ENCODE measurements around the gene WNK2. TPM values are rescaled to one million over a fixed set of nuclear protein-coding genes. Genes with fewer than 3 reads are reported as not detected.
"Not testable (repeated sequence)": the region's sequence is repeated elsewhere in the genome, so short reads cannot be mapped to it uniquely, and the experiment has no call there.

WNK2 gene
- total RNA-seq, 1 experiment from 2014 or later = 0.02 TPM

DNA sequence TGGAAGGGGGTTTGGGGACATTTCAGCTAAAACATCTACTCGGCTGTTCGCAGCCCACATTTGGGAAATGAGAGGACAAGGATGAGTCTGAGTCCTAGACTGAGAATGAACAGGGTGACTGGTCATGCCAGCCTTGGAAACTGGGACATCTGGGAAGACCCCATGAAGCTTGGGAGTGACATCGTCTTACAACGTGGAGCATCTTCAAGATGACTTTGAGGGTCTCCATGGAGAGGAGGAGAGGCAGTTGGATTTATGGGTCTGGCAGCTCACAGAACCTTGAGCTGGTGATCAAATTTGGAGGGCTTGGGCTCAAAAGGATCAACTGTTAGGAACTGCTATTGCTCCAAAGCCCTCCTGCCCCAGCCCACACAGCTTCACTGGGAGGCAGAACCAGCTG is 182.5 kb downstream of the WNK2 start:
- DNase-seq (ENCODE audit: low spot score) = not testable (repeated sequence)

DNA sequence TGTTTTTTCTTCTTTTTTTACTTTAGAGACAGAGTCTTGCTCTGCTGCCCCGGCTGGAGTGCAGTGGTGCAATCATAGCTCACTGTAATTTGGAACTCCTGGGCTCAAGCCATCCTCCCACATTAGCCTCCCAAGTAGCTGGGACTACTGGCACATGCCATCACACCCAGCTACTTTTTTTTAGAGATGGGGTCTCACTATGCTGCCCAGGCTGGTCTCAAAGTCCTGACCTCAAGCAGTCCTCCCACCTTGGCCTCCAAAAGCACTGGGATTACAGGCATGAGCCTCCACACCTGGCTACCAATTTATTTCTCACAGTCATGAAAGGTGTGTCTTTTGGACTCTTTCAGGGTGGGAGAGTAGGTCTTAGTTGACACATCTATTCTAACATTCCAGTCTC is 184.5 kb downstream of the WNK2 start:
- DNase-seq (ENCODE audit: low spot score) = no peak

DNA sequence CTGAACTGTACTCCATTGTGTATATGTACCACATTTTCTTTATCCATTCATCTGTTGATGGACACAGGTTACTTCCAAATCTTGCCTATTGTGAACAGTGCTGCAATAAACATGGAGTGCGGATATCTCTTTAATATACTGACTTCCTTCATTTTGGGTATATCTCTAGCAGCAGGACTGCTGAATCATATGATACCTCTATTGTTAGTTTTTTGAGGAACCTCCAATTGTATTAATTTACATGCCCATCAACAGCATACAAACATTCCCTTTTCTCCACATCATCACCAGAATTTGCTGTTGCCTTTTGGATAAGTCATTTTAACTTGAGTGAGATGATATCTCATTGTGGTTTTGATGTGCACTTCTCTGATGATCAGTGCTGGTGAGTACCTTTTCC is 185.7 kb downstream of the WNK2 start:
- no peak for DNase-seq (ENCODE audit: low spot score)

Other genes starting within 250 kb of the WNK2 start
- gene FGD3, start 236.6 kb upstream of the WNK2 start, total RNA-seq (2014; rRNA removed; shearing (Covaris generic)) = not detected in 2 replicates
- not detected in 2 replicates for gene SUSD3, start 125.4 kb upstream of the WNK2 start, total RNA-seq (2014; rRNA removed; shearing (Covaris generic))
- 63.3 and 72.3 TPM in 2 replicates for gene CARD19, start 87.9 kb upstream of the WNK2 start, total RNA-seq (2014; rRNA removed; shearing (Covaris generic))
- 83.4 and 87.3 TPM in 2 replicates for gene NINJ1, start 49.9 kb upstream of the WNK2 start, total RNA-seq (2014; rRNA removed; shearing (Covaris generic))